ENCODE data around the gene CCIN. TPM values are rescaled to one million over a fixed set of nuclear protein-coding genes. Genes with fewer than 3 reads are reported as not detected.

CCIN gene
- total and polyA plus RNA-seq, 2 experiments from 2014 or later, result 1.4 to 2.8 TPM

DNA sequence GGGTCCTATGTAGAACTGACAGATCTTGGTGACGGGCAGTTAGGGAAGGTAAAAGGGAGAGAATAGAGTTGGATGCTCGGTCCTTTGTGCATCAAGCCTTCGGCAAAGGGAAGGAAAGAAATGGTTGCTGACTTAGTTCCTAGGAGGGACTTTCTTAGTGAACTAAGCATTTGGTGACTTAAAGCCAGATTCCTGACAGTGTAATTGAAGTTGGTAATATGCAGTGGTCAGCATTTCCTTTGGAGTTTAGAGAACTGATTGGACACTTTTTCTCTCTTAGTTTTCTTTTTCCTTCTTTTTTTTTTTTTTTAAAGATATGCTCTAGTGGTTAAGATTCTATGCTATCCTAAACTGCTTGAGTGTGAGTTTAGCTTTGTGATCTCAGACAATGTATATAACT, 23.8 kb downstream of the CCIN start:
- peaks cover 42% of the 10 kb centered on the region for H3K4me1 ChIP-seq (ENCODE audit: insufficient read depth)
- DNase-seq, result peak; percentile 43
- peaks cover 26% of the 10 kb centered on the region for H4K20me1 ChIP-seq (ENCODE audit: insufficient read depth)
- no peaks in the 10 kb centered on the region for H3K9me3 ChIP-seq (ENCODE audit: low read depth)
- TF ChIP-seq EZH2 (IDR thresholded peaks at IDR 0.05; ENCODE audit: insufficient read depth, poor library complexity, severe bottlenecking) (no peak), EZH2phosphoT487 (IDR thresholded peaks at IDR 0.05; ENCODE audit: insufficient read depth, low read depth) (no peak)
- H3K4me2 ChIP-seq (ENCODE audit: unreplicated experiment), result peak overlapping the region; percentile 81
- H3K27me3 ChIP-seq (replicated peaks; ENCODE audit: insufficient read depth), result no peaks in the 10 kb centered on the region
- in situ Hi-C loops (cut with MboI), result no loop called here
- peaks cover 5% of the 10 kb centered on the region; the same call in 1 of the 2 replicates for H3K36me3 ChIP-seq (ENCODE audit: low read depth)
- no peak overlapping the region for H2AFZ ChIP-seq
- H3K9ac ChIP-seq, result peak overlapping the region; percentile 90
- H3K4me3 ChIP-seq, result peak overlapping the region; percentile 93
- H3K9me2 ChIP-seq (ENCODE audit: insufficient read depth), result no peaks in the 10 kb centered on the region
- no peak overlapping the region for H3K27ac ChIP-seq
- 51% methylated on average over 3 of the region's 3 CpGs for whole genome bisulfite sequencing, 2 experiments (ENCODE audit: low coverage in 1 of 2, low lambda C conversion rate in 2 of 2, missing lambda C conversion rate in 2 of 2)
- peaks cover 73% of the 10 kb centered on the region for H3K79me2 ChIP-seq (ENCODE audit: insufficient read depth)
- H3F3A ChIP-seq (ENCODE audit: insufficient read depth), result peaks cover 17% of the 10 kb centered on the region

GRCh38 chr9:36194326-36195000, 25.3 kb downstream of the CCIN start:
- Histone ChIP-seq H3F3A (ENCODE audit: insufficient read depth) (0 out of 2 replicates have a peak, but pooled peaks cover 6% of the 10 kb centered on the region), H3K27ac (peak overlapping the region; percentile 8), H3K9me2 (ENCODE audit: insufficient read depth) (no peaks in the 10 kb centered on the region), H3K4me1 (ENCODE audit: insufficient read depth) (peaks cover 40% of the 10 kb centered on the region), H3K36me3 (ENCODE audit: low read depth) (peaks cover 10% of the 10 kb centered on the region), H3K27me3 (replicated peaks; ENCODE audit: insufficient read depth) (no peaks in the 10 kb centered on the region), H4K20me1 (ENCODE audit: insufficient read depth) (peaks cover 26% of the 10 kb centered on the region), H3K9me3 (ENCODE audit: low read depth) (no peaks in the 10 kb centered on the region), H3K4me3 (peak overlapping the region; percentile 5; the same call in 1 of the 2 replicates), H2AFZ (no peak overlapping the region), H3K9ac (peak overlapping the region; percentile 29), H3K4me2 (ENCODE audit: unreplicated experiment) (peak overlapping the region; percentile 19), H3K79me2 (ENCODE audit: insufficient read depth) (peaks cover 87% of the 10 kb centered on the region)
- peak; percentile 44 for DNase-seq
- no peak for TF ChIP-seq EZH2phosphoT487 (IDR thresholded peaks at IDR 0.05; ENCODE audit: insufficient read depth, low read depth)
- no peak for TF ChIP-seq EZH2 (IDR thresholded peaks at IDR 0.05; ENCODE audit: insufficient read depth, poor library complexity, severe bottlenecking)
- WGBS, 2 experiments (ENCODE audit: low coverage in 1 of 2, low lambda C conversion rate in 2 of 2, missing lambda C conversion rate in 2 of 2), result 10 to 12% methylated on average over 4 of the region's 4 CpGs
- in situ Hi-C loops (cut with MboI), result no loop called here

DNA sequence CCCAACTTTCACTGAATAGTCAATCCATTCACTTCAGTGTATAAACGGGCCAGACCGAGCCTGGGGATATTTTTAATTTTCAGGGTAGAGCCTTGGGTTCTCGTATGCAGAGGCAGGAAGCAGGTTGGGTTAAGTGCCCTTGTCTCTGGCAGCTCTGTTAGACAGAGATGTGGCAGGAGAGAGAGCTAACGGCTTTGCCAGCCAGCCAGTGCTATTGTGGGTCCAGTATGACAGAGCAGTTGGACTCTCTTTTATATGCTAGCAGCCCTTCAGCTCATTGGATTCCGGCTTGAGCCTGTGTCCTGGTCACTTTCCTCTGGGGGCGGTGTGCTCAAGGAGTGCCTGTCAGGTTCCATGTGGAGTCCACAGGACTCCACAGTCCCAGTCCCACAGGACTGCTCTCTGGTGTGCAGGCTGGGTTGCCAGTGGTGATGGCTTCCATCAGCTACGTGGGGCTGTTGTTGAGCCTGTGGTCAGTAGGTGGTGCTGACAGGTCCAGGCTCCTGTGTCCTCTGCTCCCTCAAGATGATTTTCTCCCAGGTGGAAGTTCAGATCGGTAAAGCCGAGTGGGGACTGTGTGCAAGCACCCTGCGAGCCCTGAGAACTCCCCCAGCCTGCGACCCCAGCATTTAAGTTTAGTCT, 35.8 kb downstream of the CCIN start:
- Histone ChIP-seq H3K4me2 (ENCODE audit: unreplicated experiment) (no peak overlapping the region), H2AFZ (no peak overlapping the region), H3K4me1 (ENCODE audit: insufficient read depth) (peaks cover 37% of the 10 kb centered on the region), H3K4me3 (no peak overlapping the region), H3K27me3 (replicated peaks; ENCODE audit: insufficient read depth) (no peaks in the 10 kb centered on the region), H4K20me1 (ENCODE audit: insufficient read depth) (peaks cover 8% of the 10 kb centered on the region; the same call in 1 of the 2 replicates), H3K79me2 (ENCODE audit: insufficient read depth) (peaks cover 71% of the 10 kb centered on the region), H3K9me2 (ENCODE audit: insufficient read depth) (no peaks in the 10 kb centered on the region), H3K9ac (no peak overlapping the region), H3K36me3 (ENCODE audit: low read depth) (peaks cover 58% of the 10 kb centered on the region), H3K9me3 (ENCODE audit: low read depth) (no peaks in the 10 kb centered on the region), H3K27ac (no peak overlapping the region), H3F3A (ENCODE audit: insufficient read depth) (peaks cover 88% of the 10 kb centered on the region)
- in situ Hi-C loops (cut with MboI), result no loop called here
- DNase-seq, result peak; percentile 17
- TF ChIP-seq EZH2phosphoT487 (IDR thresholded peaks at IDR 0.05; ENCODE audit: insufficient read depth, low read depth), result no peak
- no peak for TF ChIP-seq EZH2 (IDR thresholded peaks at IDR 0.05; ENCODE audit: insufficient read depth, poor library complexity, severe bottlenecking)
- WGBS, 2 experiments (ENCODE audit: low coverage in 1 of 2, low lambda C conversion rate in 2 of 2, missing lambda C conversion rate in 2 of 2), result 98 to 99% methylated on average over 11 of the region's 11 CpGs

DNA sequence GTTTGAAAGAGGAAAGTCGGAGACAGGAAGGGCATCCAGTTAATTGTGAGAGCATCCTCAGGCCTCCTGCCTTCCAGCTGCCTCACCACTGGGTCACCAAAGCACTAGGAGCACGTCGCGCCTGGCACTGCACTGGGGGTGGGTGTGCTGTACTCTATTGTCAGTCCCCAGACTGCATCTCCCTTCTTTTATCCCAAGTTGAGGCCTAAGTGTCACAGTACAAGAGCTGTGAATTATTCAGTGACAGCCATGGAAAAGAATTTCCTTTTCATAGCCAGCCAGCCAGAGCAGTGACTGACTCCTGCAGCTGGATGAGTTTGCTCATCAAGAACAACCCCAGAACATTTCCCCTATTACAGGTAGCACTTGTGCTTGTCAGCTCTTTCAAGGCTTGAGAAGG, 37.8 kb downstream of the CCIN start:
- in situ Hi-C loops (cut with MboI), result no loop called here
- Histone ChIP-seq H3K4me3 (peak overlapping the region; percentile 40), H3K79me2 (ENCODE audit: insufficient read depth) (peaks cover 71% of the 10 kb centered on the region), H3K27me3 (replicated peaks; ENCODE audit: insufficient read depth) (no peaks in the 10 kb centered on the region), H3K9me2 (ENCODE audit: insufficient read depth) (no peaks in the 10 kb centered on the region), H3K27ac (peak overlapping the region; percentile 77), H4K20me1 (ENCODE audit: insufficient read depth) (peaks cover 8% of the 10 kb centered on the region; the same call in 1 of the 2 replicates), H3F3A (ENCODE audit: insufficient read depth) (peaks cover 74% of the 10 kb centered on the region), H3K36me3 (ENCODE audit: low read depth) (peaks cover 47% of the 10 kb centered on the region), H3K9me3 (ENCODE audit: low read depth) (no peaks in the 10 kb centered on the region), H3K9ac (peak overlapping the region; percentile 60; the same call in 1 of the 2 replicates), H2AFZ (no peak overlapping the region), H3K4me2 (ENCODE audit: unreplicated experiment) (peak overlapping the region; percentile 66), H3K4me1 (ENCODE audit: insufficient read depth) (peaks cover 37% of the 10 kb centered on the region)
- TF ChIP-seq EZH2phosphoT487 (IDR thresholded peaks at IDR 0.05; ENCODE audit: insufficient read depth, low read depth) (no peak), EZH2 (IDR thresholded peaks at IDR 0.05; ENCODE audit: insufficient read depth, poor library complexity, severe bottlenecking) (no peak)
- WGBS, 2 experiments (ENCODE audit: low coverage in 1 of 2, low lambda C conversion rate in 2 of 2, missing lambda C conversion rate in 2 of 2), result 12 to 13% methylated on average over 4 of the region's 4 CpGs
- DNase-seq, result peak; percentile 83

Data from GM23248 (cell line).